Panc1 (cell line): Measurements from ENCODE around the gene ASPHD1. TPM values are rescaled to one million over a fixed set of nuclear protein-coding genes. Genes with fewer than 3 reads are reported as not detected.

Experiments used
- ATAC-seq: fragments of 200-7000 bp; cut with Tn5 transposase; 2 replicates; pipeline ENCODE4 v1.9.1; 2020; ENCODE audit warnings: mild to moderate bottlenecking, moderate library complexity
- BruUV-seq: library from RNA; stranded (reverse); fragments of 400-500 nt; replicated peaks from 2 replicates; lab custom pipeline; 2021; lab: Mats Ljungman, UMichigan
- CTCF ChIA-PET: fragments of 300-600 bp; sonication (Branson Sonifier 250); formaldehyde crosslinking; loops from one replicate; lab custom pipeline; 2022; ENCODE audit warnings: antibody characterized with exemption; lab: Charles Lee
- POLR2A ChIA-PET: fragments of 300-600 bp; sonication (Branson Sonifier 250); formaldehyde crosslinking; loops from one replicate; lab custom pipeline; 2022; ENCODE audit warnings: antibody characterized with exemption; lab: Charles Lee
- DNase-seq: peaks from one replicate; pipeline ENCODE4 v3.0.0-alpha.2; 2010; ENCODE audit warnings: low read depth, low spot score
- H3K27ac ChIP-seq: 2 replicates; pipeline ENCODE4 v1.5.1; 2011; ENCODE audit warnings: mild to moderate bottlenecking, low read length, inconsistent platforms
- H3K27me3 ChIP-seq: fragments of 200-500 bp; sonication (Bioruptor generic); 2 replicates; pipeline ENCODE4 v1.6.0; 2014; ENCODE audit warnings: low read length, inconsistent platforms; ENCODE audit not compliant: control insufficient read depth, insufficient read depth
- H3K36me3 ChIP-seq: fragments of 200-500 bp; sonication (Bioruptor generic); 2 replicates; pipeline ENCODE4 v1.5.1; 2014; ENCODE audit warnings: inconsistent platforms, mild to moderate bottlenecking, low read length, moderate library complexity; ENCODE audit not compliant: control insufficient read depth, insufficient read depth
- H3K4me1 ChIP-seq: 2 replicates; pipeline ENCODE4 v1.5.1; 2011; ENCODE audit warnings: inconsistent platforms, mild to moderate bottlenecking, low read length, moderate library complexity; ENCODE audit not compliant: control insufficient read depth, insufficient read depth
- H3K4me3 ChIP-seq, 2 experiments: 2 replicates each; pipeline ENCODE4 v1.5.1; 2011 to 2012; ENCODE audit warnings: low read depth in 2 of 2, low read length in 2 of 2, mild to moderate bottlenecking in 2 of 2, inconsistent platforms in 1 of 2, moderate library complexity in 1 of 2
- H3K9me3 ChIP-seq: fragments of 200-500 bp; sonication (Bioruptor generic); 2 replicates; pipeline ENCODE4 v1.5.1; 2014; ENCODE audit warnings: low read depth, mild to moderate bottlenecking, inconsistent platforms, low read length, moderate library complexity; ENCODE audit not compliant: control insufficient read depth, insufficient read depth
- CTCF ChIP-seq: fragments of 450-650 bp; IDR thresholded peaks from 2 replicates; pipeline ENCODE4 v1.5.1; 2017; ENCODE audit warnings: mild to moderate bottlenecking
- POLR2AphosphoS5 ChIP-seq: IDR thresholded peaks from 2 replicates; pipeline ENCODE4 v1.6.1; 2012; ENCODE audit warnings: mild to moderate bottlenecking, low read depth, low read length, moderate library complexity
- REST ChIP-seq, 2 experiments: IDR thresholded peaks; 2 replicates each; pipeline ENCODE4 v1.6.1; 2011 to 2012; ENCODE audit warnings: low read depth in 2 of 2, control low read depth in 1 of 2, low read length in 1 of 2, mild to moderate bottlenecking in 1 of 2, moderate library complexity in 1 of 2; ENCODE audit not compliant: insufficient read depth in 1 of 2
- SIN3A ChIP-seq: IDR thresholded peaks from 2 replicates; pipeline ENCODE4 v1.6.1; 2012; ENCODE audit warnings: low read depth, mild to moderate bottlenecking, low read length, moderate library complexity, borderline replicate concordance; ENCODE audit not compliant: insufficient read depth
- TCF7L2 ChIP-seq: IDR thresholded peaks from 2 replicates; pipeline ENCODE4 v1.6.1; 2011; ENCODE audit warnings: mild to moderate bottlenecking, low read depth, low read length, inconsistent platforms
- in situ Hi-C: cut with HindIII; loops from 2 replicates; pipeline ENCODE4 v1.10.0; 2016; ENCODE audit warnings: low sequenced_read_pairs, low pct_unique_long_range_greater_than_20kb
- intact Hi-C: fragments of 100-400 bp; cut with micrococcal nuclease; formaldehyde crosslinking; loops from one replicate; pipeline ENCODE4 v1.10.0; 2022; ENCODE audit not compliant: unreplicated experiment
- total RNA-seq: library from RNA; stranded (reverse); gene quantifications from one replicate; pipeline ENCODE4 v1.2.1, GENCODE V29; 2021; ENCODE audit not compliant: unreplicated experiment

ASPHD1 gene
- total RNA-seq, 1 experiment from 2014 or later = 87.0 TPM

- no peak for DNase-seq
- Histone ChIP-seq H3K4me3 (no peak overlapping the region), H3K27ac (no peak overlapping the region), H3K9me3 (no peaks in the 10 kb centered on the region), H3K36me3 (no peaks in the 10 kb centered on the region), H3K4me1 (peaks cover 5% of the 10 kb centered on the region; the same call in 1 of the 2 replicates), H3K27me3 (no peaks in the 10 kb centered on the region)
- in situ Hi-C loops = no loop called here
- BruUV-seq = no TSS peak
- ChIA-PET CTCF (no interaction called here), POLR2A (no interaction called here)
- ATAC-seq = no peak
- intact Hi-C loops = no loop called here
- no peak for TF ChIP-seq TCF7L2
- no peak for TF ChIP-seq POLR2AphosphoS5
- no peak for TF ChIP-seq REST (IDR thresholded peaks at IDR 0.05; ENCODE audit: insufficient read depth in 1 of 2, low read depth in 2 of 2, low read length in 1 of 2)
- TF ChIP-seq CTCF = no peak
- TF ChIP-seq SIN3A = no peak
Measured at GRCh38 chr16:29894352-29894751, 5.9 kb upstream of the ASPHD1 start.

GRCh38 chr16:29896841-29897240 lies 3.4 kb upstream of the ASPHD1 start:
- H3K9me3 ChIP-seq = no peaks in the 10 kb centered on the region
- ATAC-seq (no peak), DNase-seq (no peak)
- no peak for TF ChIP-seq REST (IDR thresholded peaks at IDR 0.05; ENCODE audit: insufficient read depth in 1 of 2, low read depth in 2 of 2, low read length in 1 of 2)
- no peak for TF ChIP-seq TCF7L2
- TF ChIP-seq SIN3A = no peak
- no peak for TF ChIP-seq POLR2AphosphoS5
- TF ChIP-seq CTCF = no peak
- no peak overlapping the region for H3K4me3 ChIP-seq
- peaks cover 5% of the 10 kb centered on the region; the same call in 1 of the 2 replicates for H3K4me1 ChIP-seq
- H3K27ac ChIP-seq = no peak overlapping the region
- no peaks in the 10 kb centered on the region for H3K36me3 ChIP-seq
- CTCF ChIA-PET = no interaction called here
- intact Hi-C loops = no loop called here
- no peaks in the 10 kb centered on the region for H3K27me3 ChIP-seq
- in situ Hi-C loops = no loop called here
- POLR2A ChIA-PET = no interaction called here
- no TSS peak for BruUV-seq
